ENCODE data around the gene SRPK2.
"Not testable (repeated sequence)": the region's sequence is repeated elsewhere in the genome, so short reads cannot be mapped to it uniquely, and the experiment has no call there.

SRPK2 gene

GRCh38 chr7:105297309-105297708, 91.4 kb downstream of the SRPK2 start:
- no peak for FAIRE-seq

GRCh38 chr7:105296491-105296890, 92.2 kb downstream of the SRPK2 start:
- no peak for FAIRE-seq

GRCh38 chr7:105295596-105296352, 92.9 kb downstream of the SRPK2 start:
- FAIRE-seq = no peak

GRCh38 chr7:105294482-105294881, 94.2 kb downstream of the SRPK2 start:
- not testable (repeated sequence) for FAIRE-seq

- FAIRE-seq = no peak
Measured at GRCh38 chr7:105289704-105290103, 99.0 kb downstream of the SRPK2 start.

GRCh38 chr7:105286441-105286840, 102.3 kb downstream of the SRPK2 start:
- FAIRE-seq = no peak

- no peak for FAIRE-seq
Measured at GRCh38 chr7:105285118-105285874, 103.4 kb downstream of the SRPK2 start.

GRCh38 chr7:105284014-105284413, 104.7 kb downstream of the SRPK2 start:
- no peak for FAIRE-seq

- FAIRE-seq = no peak
Measured at GRCh38 chr7:105281966-105282365, 106.8 kb downstream of the SRPK2 start.

GRCh38 chr7:105279688-105280007, 109.1 kb downstream of the SRPK2 start:
- FAIRE-seq = no peak

GRCh38 chr7:105278973-105279687, 109.6 kb downstream of the SRPK2 start:
- FAIRE-seq = no peak

- FAIRE-seq = no peak
Measured at GRCh38 chr7:105278565-105278964, 110.2 kb downstream of the SRPK2 start.

GRCh38 chr7:105277341-105277740, 111.4 kb downstream of the SRPK2 start:
- no peak for FAIRE-seq

- FAIRE-seq = no peak
Measured at GRCh38 chr7:105270117-105270516, 118.6 kb downstream of the SRPK2 start.

- peak; percentile 5 for FAIRE-seq
Measured at GRCh38 chr7:105269397-105269796, 119.3 kb downstream of the SRPK2 start.

- peak; percentile 98 for FAIRE-seq
Measured at GRCh38 chr7:105268511-105269392, 120.0 kb downstream of the SRPK2 start.

- FAIRE-seq = peak; percentile 53
Measured at GRCh38 chr7:105268056-105268455, 120.7 kb downstream of the SRPK2 start.

GRCh38 chr7:105267244-105267643, 121.5 kb downstream of the SRPK2 start:
- no peak for FAIRE-seq

- no peak for FAIRE-seq
Measured at GRCh38 chr7:105264707-105265106, 124.0 kb downstream of the SRPK2 start.

- FAIRE-seq = no peak
Measured at GRCh38 chr7:105261689-105262088, 127.0 kb downstream of the SRPK2 start.

- not testable (repeated sequence) for FAIRE-seq
Measured at GRCh38 chr7:105260201-105260871, 128.4 kb downstream of the SRPK2 start.

- not testable (repeated sequence) for FAIRE-seq
Measured at GRCh38 chr7:105258919-105259318, 129.8 kb downstream of the SRPK2 start.
